CD4-positive, alpha-beta T cell (primary cell): ENCODE measurements around the gene GINS3. TPM values are rescaled to one million over a fixed set of nuclear protein-coding genes. Genes with fewer than 3 reads are reported as not detected.

Source experiments
- ATAC-seq: fragments of 200-7000 bp; cut with Tn5 transposase; one replicate; pipeline ENCODE4 v1.10.0; 2022; ENCODE audit warnings: mild to moderate bottlenecking; ENCODE audit not compliant: poor library complexity
- CTCF ChIA-PET: fragments of 350-600 bp; sonication (Branson Sonifier 250); formaldehyde crosslinking; loops from one replicate; lab custom pipeline; 2021; ENCODE audit warnings: antibody characterized with exemption, inconsistent platforms; lab: Charles Lee
- POLR2A ChIA-PET: fragments of 350-600 bp; sonication (Branson Sonifier 250); formaldehyde crosslinking; loops from one replicate; lab custom pipeline; 2021; ENCODE audit warnings: antibody characterized with exemption, inconsistent platforms; lab: Charles Lee
- DNase-seq, 14 experiments: peaks; one replicate each; pipeline ENCODE4 v3.0.0-alpha.2; 2013 to 2020; ENCODE audit warnings: mixed read lengths in 2 of 14
- H3K27ac ChIP-seq, 2 donors: one replicate each; pipeline versions ENCODE4 v1.5.1 to v1.7.0; 2013; ENCODE audit warnings: low read length in 2 of 2, low read depth in 1 of 2, mild to moderate bottlenecking in 1 of 2
- H3K27me3 ChIP-seq, 2 experiments: 1 replicate in 1 of 2; 2 replicates in 1 of 2; pipeline versions ENCODE4 v1.6.1 to v1.7.0; 2013; ENCODE audit warnings: low read length in 2 of 2, control low read depth in 1 of 2, mild to moderate bottlenecking in 1 of 2, moderate library complexity in 1 of 2; ENCODE audit not compliant: insufficient read depth in 2 of 2, control insufficient read depth in 1 of 2
- H3K36me3 ChIP-seq: one replicate; pipeline ENCODE4 v1.6.1; 2013; ENCODE audit warnings: low read length, control low read depth; ENCODE audit not compliant: insufficient read depth
- H3K4me1 ChIP-seq: one replicate; pipeline ENCODE4 v1.6.1; 2013; ENCODE audit warnings: low read length, control low read depth; ENCODE audit not compliant: insufficient read depth
- H3K4me3 ChIP-seq: one replicate; pipeline ENCODE4 v1.5.1; 2013; ENCODE audit warnings: mild to moderate bottlenecking, low read length, moderate library complexity
- H3K9me3 ChIP-seq, 2 experiments: 1 replicate in 1 of 2; 2 replicates in 1 of 2; pipeline versions ENCODE4 v1.6.1 to v1.7.0; 2013; ENCODE audit warnings: low read length in 2 of 2, mild to moderate bottlenecking in 2 of 2, control low read depth in 1 of 2, moderate library complexity in 1 of 2; ENCODE audit not compliant: control insufficient read depth in 1 of 2, insufficient read depth in 1 of 2
- H3K27ac Mint-ChIP-seq: one replicate; pipeline ENCODE4 v1.8.0; 2020; ENCODE audit warnings: mixed read lengths
- H3K27me3 Mint-ChIP-seq: one replicate; pipeline ENCODE4 v1.8.0; 2021; ENCODE audit warnings: mixed read lengths
- H3K36me3 Mint-ChIP-seq: one replicate; pipeline ENCODE4 v1.8.0; 2021; ENCODE audit warnings: low read depth, mixed read lengths
- H3K4me1 Mint-ChIP-seq: one replicate; pipeline ENCODE4 v1.8.0; 2021; ENCODE audit warnings: low read depth, mixed read lengths
- H3K4me3 Mint-ChIP-seq: one replicate; pipeline ENCODE4 v1.8.0; 2020; ENCODE audit warnings: mild to moderate bottlenecking, mixed read lengths
- H3K9me3 Mint-ChIP-seq: one replicate; pipeline ENCODE4 v1.8.0; 2020; ENCODE audit warnings: mixed read lengths
- intact Hi-C, 2 experiments: fragments of 100-400 bp; cut with DNase I in 1 of 2; cut with micrococcal nuclease in 1 of 2; formaldehyde crosslinking; loops; one replicate each; pipeline versions ENCODE4 v1.15.1 to v1.9.0; 2023 to 2025; cut with DNase I, micrococcal nuclease
- total RNA-seq, 174 experiments: library from RNA in 2 of 174; stranded (reverse) in 2 of 174; gene quantifications; one replicate each; pipeline ENCODE4 v1.2.3 and lab custom pipeline; 2021 to 2026
- TF ChIP-seq, protein P1 (sequence below): fragments of 200-600 bp; IDR thresholded peaks from one replicate; pipeline ENCODE4 v1.8.0; 2022; ENCODE audit warnings: antibody characterized with exemption, mild to moderate bottlenecking

GINS3 gene
- total RNA-seq, 2 experiments from 2014 or later = 0.27 to 0.36 TPM

DNA sequence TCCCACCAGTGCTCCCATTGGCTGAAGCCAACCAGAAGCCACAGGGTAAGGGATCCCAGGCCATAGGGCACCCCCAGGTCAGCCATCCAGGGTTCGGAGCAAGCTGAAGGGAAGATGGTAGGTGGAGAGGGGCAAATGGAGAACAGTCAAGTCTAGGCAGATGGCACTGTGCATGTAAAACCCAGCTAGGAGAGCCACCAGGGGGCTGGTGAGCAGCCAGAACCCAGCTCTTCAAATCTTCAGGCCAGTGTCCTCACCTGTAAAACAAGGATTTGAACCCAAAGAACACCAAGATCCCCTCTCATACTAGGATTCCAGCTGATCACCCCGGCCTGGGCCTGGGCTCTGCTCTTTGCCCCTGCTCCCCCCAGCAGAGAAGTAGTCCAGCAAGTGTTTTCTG, 43.5 kb downstream of the GINS3 start:
- H3K4me3 ChIP-seq = no peak overlapping the region
- no peak overlapping the region for H3K27ac Mint-ChIP-seq
- no peaks in the 10 kb centered on the region for H3K4me1 Mint-ChIP-seq
- POLR2A ChIA-PET = no interaction called here
- intact Hi-C loops = no loop called here
- DNase-seq = no peak
- H3K9me3 Mint-ChIP-seq = no peaks in the 10 kb centered on the region
- no peaks in the 10 kb centered on the region for H3K27me3 Mint-ChIP-seq
- TF ChIP-seq, protein P1, sequence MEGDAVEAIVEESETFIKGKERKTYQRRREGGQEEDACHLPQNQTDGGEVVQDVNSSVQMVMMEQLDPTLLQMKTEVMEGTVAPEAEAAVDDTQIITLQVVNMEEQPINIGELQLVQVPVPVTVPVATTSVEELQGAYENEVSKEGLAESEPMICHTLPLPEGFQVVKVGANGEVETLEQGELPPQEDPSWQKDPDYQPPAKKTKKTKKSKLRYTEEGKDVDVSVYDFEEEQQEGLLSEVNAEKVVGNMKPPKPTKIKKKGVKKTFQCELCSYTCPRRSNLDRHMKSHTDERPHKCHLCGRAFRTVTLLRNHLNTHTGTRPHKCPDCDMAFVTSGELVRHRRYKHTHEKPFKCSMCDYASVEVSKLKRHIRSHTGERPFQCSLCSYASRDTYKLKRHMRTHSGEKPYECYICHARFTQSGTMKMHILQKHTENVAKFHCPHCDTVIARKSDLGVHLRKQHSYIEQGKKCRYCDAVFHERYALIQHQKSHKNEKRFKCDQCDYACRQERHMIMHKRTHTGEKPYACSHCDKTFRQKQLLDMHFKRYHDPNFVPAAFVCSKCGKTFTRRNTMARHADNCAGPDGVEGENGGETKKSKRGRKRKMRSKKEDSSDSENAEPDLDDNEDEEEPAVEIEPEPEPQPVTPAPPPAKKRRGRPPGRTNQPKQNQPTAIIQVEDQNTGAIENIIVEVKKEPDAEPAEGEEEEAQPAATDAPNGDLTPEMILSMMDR = no peak
- peaks cover 0 to 10% of the 10 kb centered on the region in 2 experiments for H3K9me3 ChIP-seq
- CTCF ChIA-PET = no interaction called here
- no peak for ATAC-seq
- H3K27ac ChIP-seq = no peak overlapping the region
- peaks cover 0 to 4% of the 10 kb centered on the region in 2 experiments for H3K27me3 ChIP-seq
- H3K4me3 Mint-ChIP-seq = no peak overlapping the region
- H3K4me1 ChIP-seq = no peaks in the 10 kb centered on the region
- H3K36me3 Mint-ChIP-seq = no peaks in the 10 kb centered on the region
- no peaks in the 10 kb centered on the region for H3K36me3 ChIP-seq

DNA sequence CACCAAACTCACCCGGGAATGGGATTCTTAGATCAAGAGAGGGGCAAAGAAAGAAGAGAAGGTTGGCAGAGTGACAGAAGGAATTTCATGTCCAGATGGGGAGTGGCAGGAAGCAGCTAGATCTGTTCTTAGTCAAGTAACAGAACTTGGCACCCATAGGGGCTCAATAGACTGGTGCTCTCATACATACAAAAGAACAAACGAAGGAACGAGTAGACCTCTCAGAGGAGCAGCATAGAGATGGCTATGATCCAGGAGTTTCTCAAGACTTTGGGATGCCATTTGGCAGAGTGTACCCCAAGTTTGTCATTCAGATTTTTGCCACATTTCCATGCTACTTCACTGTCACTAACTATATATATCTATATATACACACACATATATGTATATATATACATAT, 47.9 kb downstream of the GINS3 start:
- ATAC-seq (no peak), DNase-seq (no peak)
- Mint-ChIP-seq H3K27me3 (peaks cover 21% of the 10 kb centered on the region), H3K27ac (no peak overlapping the region), H3K36me3 (no peaks in the 10 kb centered on the region), H3K9me3 (no peaks in the 10 kb centered on the region), H3K4me1 (no peaks in the 10 kb centered on the region), H3K4me3 (no peak overlapping the region)
- no peaks in the 10 kb centered on the region for H3K4me1 ChIP-seq
- CTCF ChIA-PET = no interaction called here
- POLR2A ChIA-PET = no interaction called here
- TF ChIP-seq, protein P1 = no peak
- H3K36me3 ChIP-seq = no peaks in the 10 kb centered on the region
- H3K27ac ChIP-seq = no peak overlapping the region
- peaks cover 4 to 16% of the 10 kb centered on the region in 2 experiments for H3K27me3 ChIP-seq
- intact Hi-C loops = no loop called here
- peaks cover 0 to 10% of the 10 kb centered on the region in 2 experiments for H3K9me3 ChIP-seq
- H3K4me3 ChIP-seq = no peak overlapping the region

DNA sequence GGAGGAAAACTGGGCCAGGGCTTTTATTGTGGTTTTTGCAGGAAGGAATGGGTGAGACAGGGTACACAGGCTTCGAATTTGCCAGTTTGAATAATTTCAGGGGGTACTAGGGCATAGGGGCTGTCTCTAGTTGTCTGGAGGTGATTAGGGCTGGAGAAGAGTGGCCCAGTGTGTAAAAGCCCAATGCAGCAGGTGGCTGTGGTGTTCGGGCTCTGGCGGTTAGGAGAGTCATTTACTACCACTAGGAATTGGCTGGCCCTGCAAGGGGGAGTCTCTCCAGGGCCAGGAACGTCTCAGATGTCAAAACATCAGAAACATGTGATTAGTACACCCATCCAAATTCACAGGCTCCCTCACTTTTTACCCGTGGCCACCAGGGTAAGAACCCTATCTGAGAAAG, 50.3 kb downstream of the GINS3 start:
- Mint-ChIP-seq H3K4me3 (no peak overlapping the region), H3K9me3 (no peaks in the 10 kb centered on the region), H3K27ac (no peak overlapping the region), H3K4me1 (no peaks in the 10 kb centered on the region), H3K27me3 (peaks cover 21% of the 10 kb centered on the region), H3K36me3 (no peaks in the 10 kb centered on the region)
- TF ChIP-seq, protein P1 = no peak
- POLR2A ChIA-PET = no interaction called here
- Histone ChIP-seq H3K36me3 (no peaks in the 10 kb centered on the region), H3K27ac (no peak overlapping the region), H3K4me1 (no peaks in the 10 kb centered on the region), H3K9me3 (peaks cover 0 to 3% of the 10 kb centered on the region in 2 experiments), H3K4me3 (no peak overlapping the region), H3K27me3 (peaks cover 3 to 16% of the 10 kb centered on the region in 2 experiments)
- ATAC-seq = no peak
- intact Hi-C loops = no loop called here
- DNase-seq = no peak
- CTCF ChIA-PET = no interaction called here
